K562 (cell line): ENCODE results near the gene LONRF2. TPM values are rescaled to one million over a fixed set of nuclear protein-coding genes. Genes with fewer than 3 reads are reported as not detected.

ENCODE experiments used
- ATAC-seq: fragments of 200-7000 bp; cut with Tn5 transposase; 3 replicates; pipeline ENCODE4 v1.9.1; 2020; ENCODE audit warnings: moderate library complexity
- BruUV-seq: library from RNA; stranded (reverse); fragments of 400-500 nt; replicated peaks from 2 replicates; lab custom pipeline; 2021; lab: Mats Ljungman, UMichigan
- CTCF ChIA-PET: fragments of 300-600 bp; formaldehyde crosslinking; extraction: SDS; loops from one replicate; lab custom pipeline; 2021; ENCODE audit warnings: low intra/inter-chr PET ratio; lab: Yijun Ruan, JAX
- POLR2A ChIA-PET: fragments of 300-600, 350-650 bp; sonication (Branson Sonifier 250); formaldehyde crosslinking; extraction: SDS; loops from one replicate; lab custom pipeline; 2021; ENCODE audit warnings: antibody characterized with exemption, inconsistent platforms; lab: Yijun Ruan, JAX
- DNase-seq, 4 experiments: peaks; one replicate each; pipeline versions ENCODE4 v3.0.0 to v3.0.0-alpha.2; 2011 to 2018; ENCODE audit warnings: low spot score in 3 of 4, mixed read lengths in 3 of 4; ENCODE audit errors: extremely low read depth in 1 of 4
- FAIRE-seq: peaks from 2 replicates; lab custom pipeline; 2011; peaks lifted over from hg19 to GRCh38; lab: Jason Lieb, UNC
- H2AFZ ChIP-seq: 2 replicates; pipeline ENCODE4 v1.6.0; 2011; ENCODE audit warnings: low read depth, low read length, control low read depth, inconsistent platforms
- H3K27ac ChIP-seq: fragments of 200-600 bp; 3 replicates; pipeline ENCODE4 v1.8.0; 2011; ENCODE audit warnings: low read depth, mild to moderate bottlenecking, control low read depth, inconsistent platforms, low read length, moderate library complexity, mixed read lengths; ENCODE audit errors: extremely low read depth
- H3K27me3 ChIP-seq, 2 experiments: fragments of 300-600 bp in 1 of 2; 2 replicates in 1 of 2; 3 replicates in 1 of 2; pipeline versions ENCODE4 v1.6.0 to v1.8.0; 2011; ENCODE audit warnings: inconsistent platforms in 2 of 2, low read length in 2 of 2, mild to moderate bottlenecking in 1 of 2, mixed read lengths in 1 of 2, moderate library complexity in 1 of 2; ENCODE audit not compliant: control insufficient read depth in 2 of 2, insufficient read depth in 2 of 2
- H3K36me3 ChIP-seq: fragments of 300-600 bp; 3 replicates; pipeline ENCODE4 v1.8.0; 2011; ENCODE audit warnings: mild to moderate bottlenecking, low read length, inconsistent platforms; ENCODE audit not compliant: control insufficient read depth, insufficient read depth
- H3K4me1 ChIP-seq, 2 experiments: fragments of 200-600 bp in 1 of 2; replicated peaks in 1 of 2; 2 replicates in 1 of 2; 3 replicates in 1 of 2; pipeline versions ENCODE4 v1.5.1 to v1.8.0; 2011; ENCODE audit warnings: inconsistent platforms in 2 of 2, low read length in 2 of 2, mild to moderate bottlenecking in 1 of 2, mixed read lengths in 1 of 2, moderate library complexity in 1 of 2; ENCODE audit not compliant: control insufficient read depth in 2 of 2, insufficient read depth in 2 of 2
- H3K4me2 ChIP-seq: 2 replicates; pipeline ENCODE4 v1.6.1; 2011; ENCODE audit warnings: low read length, control low read depth, inconsistent platforms, mixed read lengths; ENCODE audit not compliant: insufficient read depth
- H3K4me3 ChIP-seq: fragments of 200-600 bp; sonication (generic), shearing (Covaris generic); 2 replicates; pipeline ENCODE4 v1.5.1; 2016; ENCODE audit warnings: control low read depth, inconsistent platforms
- H3K79me2 ChIP-seq: fragments of 200-600 bp; 3 replicates; pipeline ENCODE4 v1.8.0; 2011; ENCODE audit warnings: low read length, inconsistent platforms; ENCODE audit not compliant: control insufficient read depth, insufficient read depth
- H3K9ac ChIP-seq, 2 experiments: 2 replicates each; pipeline versions ENCODE4 v1.6.0 to v1.6.1; 2011; ENCODE audit warnings: low read depth in 2 of 2, low read length in 2 of 2, control low read depth in 1 of 2, inconsistent platforms in 1 of 2, mild to moderate bottlenecking in 1 of 2, mixed read lengths in 1 of 2; ENCODE audit not compliant: insufficient read depth in 1 of 2
- H3K9me1 ChIP-seq: one replicate; pipeline ENCODE4 v1.6.0; 2011; ENCODE audit warnings: inconsistent platforms, mild to moderate bottlenecking, low read length, moderate library complexity; ENCODE audit not compliant: control insufficient read depth, insufficient read depth
- H3K9me3 ChIP-seq: replicated peaks from 2 replicates; pipeline ENCODE4 v1.5.1; 2011; ENCODE audit warnings: low read depth, low read length, inconsistent platforms; ENCODE audit not compliant: control insufficient read depth, insufficient read depth
- H4K20me1 ChIP-seq: replicated peaks from 2 replicates; pipeline ENCODE4 v1.6.1; 2011; ENCODE audit warnings: low read length, inconsistent platforms, mixed read lengths; ENCODE audit not compliant: control insufficient read depth, insufficient read depth
- ADNP ChIP-seq: fragments of 200-800 bp; sonication (Bioruptor generic); IDR thresholded peaks from 2 replicates; pipeline ENCODE4 v1.6.1; 2016; ENCODE audit warnings: missing genetic modification characterization, missing compliant biosample characterization
- GTF3C2 ChIP-seq: IDR thresholded peaks from 3 replicates; pipeline ENCODE4 v1.6.1; 2011; ENCODE audit warnings: borderline replicate concordance, mild to moderate bottlenecking, moderate library complexity; ENCODE audit not compliant: insufficient read length; ENCODE audit errors: extremely low read depth
- KHSRP ChIP-seq: fragments of 450-650 bp; IDR thresholded peaks from 2 replicates; pipeline ENCODE4 v1.6.1; 2017
- PBX2 ChIP-seq, 2 experiments: IDR thresholded peaks in 1 of 2; conservative IDR thresholded peaks in 1 of 2; 2 replicates each; pipeline ENCODE4 v1.6.1; 2016; ENCODE audit warnings: low read depth in 2 of 2, mild to moderate bottlenecking in 1 of 2, missing compliant biosample characterization in 1 of 2, missing genetic modification characterization in 1 of 2, moderate library complexity in 1 of 2
- SMARCB1 ChIP-seq: IDR thresholded peaks from 2 replicates; pipeline ENCODE4 v1.6.1; 2011; ENCODE audit warnings: improper control_type of control experiment, low read depth; ENCODE audit not compliant: insufficient read length
- SNAPC5 ChIP-seq: fragments of 250-450 bp; sonication (Bioruptor Pico); IDR thresholded peaks from 2 replicates; pipeline ENCODE4 v1.8.0; 2021; ENCODE audit warnings: moderate library complexity, mild to moderate bottlenecking, inconsistent platforms
- TCFL5 ChIP-seq: fragments of 250-450 bp; sonication (Bioruptor Pico); conservative IDR thresholded peaks from 2 replicates; pipeline ENCODE4 v1.6.1; 2021; ENCODE audit warnings: mild to moderate bottlenecking, moderate library complexity, matching md5 sums
- TSHZ1 ChIP-seq: fragments of 250-450 bp; sonication (Bioruptor Pico); IDR thresholded peaks from 2 replicates; pipeline ENCODE4 v1.4.0; 2020; ENCODE audit warnings: mild to moderate bottlenecking, moderate library complexity
- ZNF398 ChIP-seq: fragments of 250-450 bp; sonication (Bioruptor Pico); IDR thresholded peaks from 2 replicates; pipeline ENCODE4 v1.8.0; 2021; ENCODE audit warnings: moderate library complexity, mild to moderate bottlenecking, inconsistent platforms
- WGBS: fragments of 100-300 bp; shearing (Covaris generic); methylation state at CpG from one replicate; pipeline ENCODE4 v1.1.6; 2016; ENCODE audit warnings: low coverage, mixed read lengths; ENCODE audit not compliant: insufficient coverage; ENCODE audit errors: missing lambda C conversion rate; 5-methylcytosine and 5-hydroxymethylcytosine counted together
- in situ Hi-C: fragments of 300-500 bp; cut with MboI; formaldehyde crosslinking; loops from 4 replicates; pipeline ENCODE4 v1.15.0; 2018; ENCODE audit warnings: inconsistent platforms, mixed read lengths
- intact Hi-C: fragments of 100-400 bp; cut with micrococcal nuclease; formaldehyde crosslinking; loops from 2 replicates; pipeline ENCODE4 v1.14.2; 2022
- polyA plus RNA-seq, 8 experiments: library from polyadenylated mRNA; depleted of rRNA in 4 of 8; stranded (reverse) in 5 of 8; unstranded in 3 of 8; fragments of >200 nt; fragmentation: Nextera tagmentation in 2 of 8; fragmentation: Illumina TruSeq in 1 of 8; extraction: Ambion mirVana in 2 of 8; extraction: Trizol in 1 of 8; gene quantifications; 2 replicates each; pipeline versions ENCODE4 v1.2.1 to v1.2.3, GENCODE V29; 2011 to 2014; ENCODE audit warnings: inconsistent platforms in 1 of 8, missing spikeins in 1 of 8
- total RNA-seq, 7 experiments: library from RNA; depleted of rRNA in 6 of 7; stranded (reverse); fragments of >200 nt in 6 of 7; fragmentation: Illumina TruSeq in 2 of 7; extraction: Trizol in 2 of 7; gene quantifications; 2 replicates each; pipeline versions ENCODE4 v1.2.1 to v1.2.3, GENCODE V29; 2011 to 2021; ENCODE audit warnings: low replicate concordance in 1 of 7

The LONRF2 gene
- total and polyA plus RNA-seq, 9 of the 15 experiments (the other 6 are each of a cell fraction or from before 2014, with no cell fraction given): 0.35 to 5.0 (median 2.7) TPM

GRCh38 chr2:100242476-100242875, 79.8 kb downstream of the LONRF2 start:
- DNase-seq (no peak), FAIRE-seq (no peak), ATAC-seq (no peak; the same call in 2 of the 3 replicates)
- ChIA-PET CTCF (interaction anchor here (0.6 to 1.7 kb wide), 4 partner anchors 18 to 683 kb away, joined by 3 to 11 read pairs (median 4); no protein-coding TSS in a partner anchor), POLR2A (interaction anchor here (0.8 kb wide), 1 partner anchor 12 kb away, joined by 3 read pairs; no protein-coding TSS in a partner anchor)
- H3K27ac ChIP-seq: no peak overlapping the region
- no peaks in the 10 kb centered on the region for H3K9me1 ChIP-seq
- H3K4me2 ChIP-seq: no peak overlapping the region
- intact Hi-C loops (loop anchor here (2.0 to 10.0 kb wide), 3 partner anchors 64 to 518 kb away; no protein-coding TSS in a partner anchor), in situ Hi-C loops (loop anchor here (25.0 kb wide), 1 partner anchor 530 kb away; no protein-coding TSS in a partner anchor)
- no peaks in the 10 kb centered on the region for H3K4me1 ChIP-seq
- no peak overlapping the region for H3K4me3 ChIP-seq
- H3K9me3 ChIP-seq: no peaks in the 10 kb centered on the region
- no peaks in the 10 kb centered on the region for H4K20me1 ChIP-seq
- no peaks in the 10 kb centered on the region for H3K79me2 ChIP-seq
- H3K36me3 ChIP-seq: no peaks in the 10 kb centered on the region
- peaks cover 6 to 66% of the 10 kb centered on the region in 2 experiments; a peak in 4 of 5 replicates for H3K27me3 ChIP-seq
- H2AFZ ChIP-seq: no peak overlapping the region
- no peak overlapping the region for H3K9ac ChIP-seq
- no TSS peak for BruUV-seq
- 2% methylated on average over 9 of the region's 11 CpGs for WGBS
- TF ChIP-seq GTF3C2 (no peak), KHSRP (no peak), SNAPC5 (CRISPR knock-in tag) (no peak), PBX2 (CRISPR knock-in tag; IDR thresholded peaks at IDR 0.05; ENCODE audit: low read depth) (no peak), PBX2 (tag; conservative IDR thresholded peaks at IDR 0.05; ENCODE audit: low read depth) (no peak), TSHZ1 (CRISPR knock-in tag) (no peak), ADNP (tag) (no peak), ZNF398 (CRISPR knock-in tag) (no peak), TCFL5 (CRISPR knock-in tag) (no peak), SMARCB1 (no peak)
